GM19452 (cell line): ENCODE measurements around the gene SSB.
A peak's percentile ranks its signal among the peaks of the same experiment; 100 is the strongest.
"Not testable (repeated sequence)": the region's sequence is repeated elsewhere in the genome, so short reads cannot be mapped to it uniquely, and the experiment has no call there.

Experiments used
- ATAC-seq: cut with Tn5 transposase; IDR thresholded peaks from one replicate; pipeline ENCODE4 v1.9.1; 2021; ENCODE audit not compliant: unreplicated experiment

Gene SSB

DNA sequence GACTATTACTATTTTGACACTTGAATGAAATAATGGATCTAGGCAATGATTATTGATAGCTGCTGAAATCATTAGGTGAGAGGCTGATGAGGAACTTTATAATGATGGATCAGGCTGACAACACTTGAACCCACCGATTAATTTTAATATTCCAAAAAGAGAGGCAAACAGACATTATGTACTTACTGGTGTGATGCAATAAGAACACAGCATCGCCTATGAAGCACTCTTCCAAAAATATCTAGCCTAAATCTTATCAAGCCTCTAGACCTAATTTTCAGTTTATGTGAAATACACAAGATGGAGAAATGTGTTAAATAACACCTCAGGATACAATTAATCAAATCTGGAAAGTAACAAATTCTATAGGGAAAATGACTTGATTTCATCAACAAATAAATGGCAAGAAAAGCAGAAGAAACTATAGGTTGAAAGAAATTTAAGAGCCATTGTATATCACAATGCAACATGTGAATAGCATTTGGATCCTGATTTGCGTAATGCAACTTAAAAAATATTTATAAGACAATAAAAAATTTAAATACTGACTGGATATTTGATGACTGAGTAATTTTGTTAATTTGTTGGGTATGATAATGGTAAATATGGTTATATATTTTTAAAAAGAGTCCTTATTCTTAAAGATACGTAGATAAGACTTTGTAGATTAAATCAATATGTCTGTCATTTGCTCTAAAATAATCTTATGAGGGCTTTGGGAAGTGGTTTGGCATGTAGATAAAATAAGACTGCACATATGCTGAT, 17.2 kb upstream of the SSB start:
- no peak for ATAC-seq

DNA sequence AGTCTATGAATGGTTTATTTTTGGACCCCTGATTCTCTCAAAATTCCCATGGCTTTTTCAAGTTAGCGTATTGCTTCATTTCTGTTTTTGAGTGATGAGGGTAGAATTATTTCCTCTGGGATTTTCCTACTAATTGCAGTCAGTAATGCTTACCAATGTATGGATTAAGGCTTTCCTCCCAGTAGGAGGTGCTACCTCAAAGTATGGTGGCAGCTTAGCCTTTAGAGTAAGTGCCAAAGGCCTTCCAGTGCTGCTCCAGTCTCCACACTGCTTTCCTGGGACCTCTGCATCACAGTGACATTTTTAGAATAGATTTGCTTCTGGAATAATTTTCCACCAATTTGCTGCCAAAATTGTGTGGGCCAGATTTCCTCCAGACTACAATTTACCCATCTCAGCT, 16.2 kb upstream of the SSB start:
- no peak for ATAC-seq

DNA sequence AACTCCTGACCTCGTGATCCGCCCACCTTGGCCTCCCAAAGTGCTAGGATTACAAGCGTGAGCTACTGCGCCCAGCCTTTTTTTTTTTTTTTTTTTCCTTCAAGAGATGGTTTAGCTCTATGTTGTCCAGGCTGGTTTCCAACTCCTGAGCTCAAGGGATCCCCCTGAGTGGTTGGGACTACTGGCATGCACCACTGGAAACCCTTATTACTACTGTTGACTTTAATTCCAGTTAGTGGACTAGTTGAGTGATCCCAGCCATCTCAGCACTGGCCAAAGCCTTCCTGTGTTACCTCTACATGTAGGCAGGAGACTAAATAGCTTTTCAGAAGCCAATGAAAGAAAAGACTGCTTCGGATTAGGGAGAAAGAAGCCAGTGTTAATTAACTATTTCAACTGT, 8.1 kb upstream of the SSB start:
- ATAC-seq: no peak

DNA sequence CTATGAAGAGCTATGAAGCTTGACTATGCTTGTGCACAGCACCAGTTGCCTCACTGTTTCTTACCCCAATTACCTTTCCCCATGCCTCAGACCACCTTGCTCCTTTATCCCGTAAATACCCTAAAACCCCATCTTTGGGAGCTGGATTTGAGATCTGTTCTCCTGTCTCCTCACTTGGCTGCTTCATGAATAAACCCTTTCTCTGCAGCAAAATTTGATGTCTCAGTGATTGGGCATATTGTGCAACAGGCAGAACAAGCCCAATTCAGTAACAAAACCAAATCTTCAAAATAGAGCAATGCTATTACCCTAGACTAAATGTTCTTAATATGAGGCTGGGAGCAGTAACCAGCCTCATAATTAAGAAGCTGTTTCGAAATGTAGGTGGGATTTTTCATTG, 3.5 kb upstream of the SSB start:
- ATAC-seq: no peak

DNA sequence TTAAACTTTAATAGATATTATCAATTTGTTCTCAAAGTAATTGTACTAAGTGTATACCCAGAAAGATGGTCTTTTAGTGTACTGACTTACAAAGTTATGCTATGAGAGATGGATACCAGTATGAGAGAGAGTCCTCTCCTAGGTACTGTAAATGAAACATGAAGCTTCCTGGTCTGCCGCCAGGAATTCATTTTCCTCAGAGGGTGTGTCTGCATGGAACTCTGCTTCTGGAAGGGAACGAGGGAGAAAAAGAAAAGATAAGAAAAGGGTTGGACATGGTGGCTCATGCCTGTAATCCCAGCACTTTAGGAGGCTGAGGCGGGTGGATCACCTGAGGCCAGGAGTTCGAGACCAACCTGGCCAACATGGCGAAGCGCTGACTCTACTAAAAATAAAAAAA, 2.2 kb upstream of the SSB start:
- ATAC-seq: no peak

DNA sequence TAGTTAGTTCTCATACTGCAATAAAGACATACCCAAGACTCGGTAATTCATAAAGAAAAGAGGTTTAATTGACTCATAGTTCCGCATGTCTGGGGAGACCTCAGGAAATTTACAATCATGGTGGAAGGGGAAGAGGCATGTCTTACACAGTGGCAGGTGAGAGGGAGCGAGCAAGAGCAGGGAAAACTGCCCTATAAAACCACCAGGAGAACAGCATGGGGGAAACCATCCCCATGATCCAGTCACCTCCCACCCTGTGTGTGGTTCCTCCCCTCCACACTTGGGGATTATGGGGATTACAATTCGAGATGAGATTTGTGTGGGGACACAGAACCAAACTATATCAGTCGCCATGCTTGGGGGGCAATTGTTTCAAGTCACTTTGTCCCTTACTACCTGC, 1.1 kb upstream of the SSB start:
- ATAC-seq: no peak

DNA sequence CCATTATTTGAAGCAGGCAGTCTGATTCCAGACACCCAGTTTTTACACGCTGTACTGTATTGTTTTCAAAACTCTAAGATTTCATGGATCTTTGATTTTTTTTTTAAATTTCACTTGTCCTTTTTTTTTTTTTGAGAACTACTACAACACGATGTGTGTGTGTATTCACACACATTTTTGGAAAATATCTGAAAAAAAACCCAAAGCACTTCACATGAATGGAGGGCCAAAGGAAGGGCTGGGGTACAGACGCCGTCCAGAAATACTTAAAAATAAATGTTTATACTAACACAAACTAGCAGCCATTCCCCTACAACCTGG, 314 bp upstream of the SSB start:
- no peak for ATAC-seq

DNA sequence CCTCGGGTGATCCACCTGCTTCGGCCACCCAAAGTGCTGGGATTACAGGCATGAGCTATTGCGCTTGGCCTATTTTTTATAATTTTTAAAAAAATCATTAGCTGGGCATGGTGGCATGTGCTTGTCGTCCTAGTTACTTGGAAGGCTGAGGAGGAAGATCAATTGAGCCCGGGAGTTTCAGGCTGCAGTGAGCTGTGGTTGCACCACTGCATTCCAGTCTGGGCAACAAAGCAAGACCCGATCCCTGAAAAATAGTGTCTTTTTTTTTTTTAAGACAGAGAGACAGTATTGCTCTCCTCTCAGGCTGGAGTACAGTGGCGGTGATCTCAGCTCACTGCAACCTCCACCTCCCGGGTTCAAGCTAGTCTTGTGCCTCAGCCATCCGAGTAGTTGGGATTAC, 4.8 kb downstream of the SSB start:
- no peak for ATAC-seq

DNA sequence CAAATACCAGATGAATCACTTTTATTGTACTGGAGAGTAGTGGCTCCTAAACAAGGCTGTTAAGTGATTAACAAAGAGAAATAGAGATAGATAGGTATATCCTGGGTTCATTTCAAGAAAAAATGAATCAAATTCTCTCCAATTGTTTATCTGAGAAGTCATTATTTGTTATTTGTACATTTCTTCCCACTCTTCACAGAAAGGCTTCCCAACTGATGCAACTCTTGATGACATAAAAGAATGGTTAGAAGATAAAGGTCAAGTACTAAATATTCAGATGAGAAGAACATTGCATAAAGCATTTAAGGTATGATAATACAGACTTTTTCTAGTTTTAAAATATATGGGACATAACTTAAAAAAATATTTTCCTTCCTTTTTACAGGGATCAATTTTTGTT, 7.9 kb downstream of the SSB start:
- no peak for ATAC-seq

DNA sequence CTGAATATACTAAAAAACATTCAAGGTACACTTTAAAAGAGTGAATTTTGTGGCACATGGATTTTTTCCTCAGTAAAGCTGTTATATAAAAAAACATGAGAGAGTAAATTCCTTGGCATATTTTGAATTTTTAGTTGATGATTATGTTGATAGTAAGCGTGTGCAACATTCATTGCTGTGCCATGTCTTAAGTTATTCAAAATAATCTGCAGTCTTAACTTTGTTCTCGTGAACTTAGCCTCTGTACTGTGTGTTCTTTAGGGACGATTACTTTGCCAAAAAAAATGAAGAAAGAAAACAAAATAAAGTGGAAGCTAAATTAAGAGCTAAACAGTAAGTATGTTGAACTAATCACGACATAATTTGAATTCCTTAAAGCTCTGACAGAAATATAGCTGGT, 9.6 kb downstream of the SSB start:
- no peak for ATAC-seq

DNA sequence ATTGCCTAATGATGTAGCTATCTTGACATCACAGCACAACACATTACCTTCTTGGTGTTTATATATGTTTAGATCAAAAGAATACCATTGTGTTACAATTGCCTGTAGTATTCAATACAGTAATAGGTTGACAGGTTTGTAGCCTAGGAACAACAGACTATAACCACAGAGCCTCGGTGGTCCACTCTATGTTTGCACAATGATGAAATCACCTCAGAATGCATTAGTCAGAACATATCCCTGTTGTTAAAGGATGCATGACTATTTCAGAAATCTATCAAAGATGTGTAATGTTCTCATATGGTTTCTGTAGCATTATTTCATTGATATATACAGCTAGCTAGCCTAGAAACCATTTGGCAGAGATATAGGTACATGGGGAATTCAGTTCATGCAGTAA, 17.2 kb downstream of the SSB start:
- no peak for ATAC-seq

DNA sequence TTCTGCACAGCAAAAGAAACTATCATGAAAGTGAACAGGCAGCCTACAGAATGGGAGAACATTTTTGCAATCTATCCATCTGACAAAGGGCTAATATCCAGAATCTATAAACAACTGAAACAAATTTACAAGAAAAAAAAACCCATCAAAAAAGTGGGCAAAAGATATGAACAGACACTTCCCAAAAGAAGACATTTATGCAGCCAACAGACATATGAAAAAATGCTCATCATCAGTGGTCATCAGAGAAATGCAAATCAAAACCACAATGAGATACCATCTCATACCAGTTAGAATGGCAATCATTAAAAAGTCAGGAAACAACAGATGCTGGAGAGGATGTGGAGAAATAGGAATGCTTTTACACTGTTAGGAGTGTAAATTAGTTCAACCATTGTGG, 18.3 kb downstream of the SSB start:
- ATAC-seq: not testable (repeated sequence)

DNA sequence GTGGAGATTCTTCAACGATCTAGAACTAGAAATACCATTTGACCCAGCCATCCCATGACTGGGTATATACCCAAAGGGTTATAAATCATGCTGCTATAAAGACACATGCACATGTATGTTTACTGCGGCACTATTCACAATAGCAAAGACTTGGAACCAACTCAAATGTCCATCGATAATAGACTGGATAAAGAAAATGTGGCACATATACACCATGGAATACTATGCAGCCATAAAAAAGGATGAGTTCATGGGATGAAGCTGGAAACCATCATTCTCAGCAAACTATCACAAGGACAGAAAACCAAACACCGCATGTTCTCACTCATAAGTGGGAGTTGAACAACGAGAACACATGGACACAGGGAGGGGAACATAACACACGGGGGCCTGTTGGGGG, 18.7 kb downstream of the SSB start:
- not testable (repeated sequence) for ATAC-seq

DNA sequence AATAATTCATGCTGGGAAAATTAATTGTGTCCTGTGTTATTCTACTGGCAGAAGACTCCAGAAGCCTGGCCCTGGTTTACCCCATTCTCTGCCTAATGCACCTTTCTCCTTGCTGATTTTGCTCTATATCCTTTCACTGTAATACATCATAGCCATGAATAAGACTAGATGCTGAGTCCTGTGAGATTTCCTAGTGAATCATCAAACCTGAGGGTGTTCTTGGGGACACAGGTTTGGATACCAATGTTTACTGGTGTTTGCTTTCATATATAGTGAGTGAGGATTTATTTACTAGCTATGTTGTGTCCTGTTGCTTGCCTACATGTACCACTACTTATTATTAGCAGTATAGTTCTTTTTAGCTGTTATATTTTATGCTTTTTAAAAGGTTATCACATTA, 19.6 kb downstream of the SSB start:
- no peak for ATAC-seq

DNA sequence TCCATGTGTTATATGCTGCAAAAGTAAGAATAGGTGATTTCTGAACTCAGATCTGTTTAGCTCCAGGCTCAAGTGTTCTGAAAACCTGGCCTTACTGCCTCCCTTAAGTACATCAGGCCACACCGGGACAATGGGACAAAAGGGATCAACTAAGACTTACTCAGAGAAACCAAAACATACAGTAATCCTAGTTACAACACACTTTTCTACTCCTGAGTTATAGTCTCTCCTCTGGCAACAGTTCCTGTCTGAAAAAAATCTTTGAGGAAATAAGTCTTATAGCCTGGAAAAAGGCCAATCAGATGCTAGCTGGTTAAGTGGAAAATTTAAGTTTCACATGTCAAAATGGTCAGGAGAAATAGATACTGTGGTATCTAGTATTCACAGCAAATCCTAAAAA, 20.4 kb downstream of the SSB start:
- ATAC-seq: no peak

DNA sequence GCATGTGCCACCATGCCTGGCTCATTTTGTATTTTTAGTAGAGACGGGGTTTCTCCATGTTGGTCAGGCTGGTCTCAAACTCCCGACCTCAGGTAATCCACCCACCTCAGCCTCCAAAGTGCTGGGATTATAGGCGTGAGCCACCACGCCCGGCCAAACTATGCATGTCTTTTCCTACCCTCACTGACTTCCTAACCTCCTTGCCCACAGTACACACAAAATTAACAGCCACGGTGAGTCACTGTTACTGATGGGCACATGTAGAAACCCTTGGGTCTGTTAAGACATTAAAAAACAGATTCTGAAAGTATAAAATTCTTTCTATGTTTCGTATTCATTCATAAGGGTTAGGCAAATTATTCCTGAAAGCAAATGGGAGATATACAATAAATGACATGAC, 21.4 kb downstream of the SSB start:
- not testable (repeated sequence) for ATAC-seq

DNA sequence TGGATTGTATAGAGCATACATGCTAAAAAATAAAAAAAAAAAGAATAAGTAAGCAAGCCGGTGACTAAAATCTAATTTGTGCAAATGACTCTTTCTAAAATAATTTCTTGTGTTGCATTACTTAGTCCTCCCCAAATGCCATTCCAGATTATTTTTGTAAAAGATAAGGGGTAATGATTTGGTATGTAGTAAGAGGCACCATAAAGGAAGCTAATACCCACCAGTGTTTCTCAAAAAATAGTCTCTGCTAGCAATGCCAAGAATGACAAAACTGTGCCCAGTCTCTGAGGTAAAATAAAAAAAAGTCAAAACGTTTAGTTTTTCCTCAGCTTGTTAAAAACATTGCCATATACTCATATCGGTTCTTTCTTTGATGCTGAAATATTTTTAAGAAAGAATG, 23.4 kb downstream of the SSB start:
- no peak for ATAC-seq

DNA sequence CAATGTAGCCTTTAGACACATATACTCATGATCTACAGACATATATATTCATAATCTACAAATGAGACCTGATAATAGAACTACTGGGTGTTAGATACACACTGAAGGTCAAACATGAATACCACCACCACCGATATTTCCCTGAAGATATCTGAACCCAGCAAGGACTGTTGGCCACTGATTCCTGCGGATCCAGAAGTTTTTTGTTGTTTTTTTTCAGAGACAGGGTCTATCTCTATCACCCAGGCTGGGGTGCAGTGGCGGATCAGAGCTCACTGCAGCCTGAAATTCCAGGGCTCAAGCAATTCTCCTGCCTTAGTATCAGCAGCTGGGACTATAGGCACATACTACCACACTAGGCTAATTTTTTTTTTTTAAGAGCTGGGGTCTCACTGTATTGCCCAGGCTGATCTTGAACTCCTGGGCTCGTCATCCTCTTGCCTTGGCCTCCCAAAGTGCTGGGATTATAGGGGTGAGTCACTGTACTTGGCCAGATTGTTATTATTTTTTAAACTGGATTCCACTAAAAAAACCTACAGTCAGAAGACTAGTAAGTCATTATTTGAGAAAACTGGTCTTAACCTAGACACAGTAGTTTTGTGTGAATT, 24.2 kb downstream of the SSB start:
- ATAC-seq: no peak

DNA sequence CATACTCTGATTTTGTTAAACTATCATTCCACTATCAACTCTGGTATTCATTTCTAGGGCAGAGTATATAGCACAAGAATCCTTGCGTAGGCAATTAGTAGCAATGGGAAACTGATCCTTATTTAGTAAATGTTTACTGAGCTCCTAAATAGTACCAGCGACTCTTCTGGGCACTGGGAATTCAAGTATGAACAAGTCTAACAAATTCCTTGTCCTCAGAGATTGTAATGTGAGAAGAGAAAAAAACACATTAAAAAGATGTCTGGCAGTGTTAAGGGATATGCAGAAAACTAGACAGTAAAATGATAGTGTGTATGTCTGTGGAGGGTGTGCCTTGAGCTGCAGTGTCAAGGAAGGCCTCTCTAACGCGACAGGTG, 25.3 kb downstream of the SSB start:
- ATAC-seq: no peak

DNA sequence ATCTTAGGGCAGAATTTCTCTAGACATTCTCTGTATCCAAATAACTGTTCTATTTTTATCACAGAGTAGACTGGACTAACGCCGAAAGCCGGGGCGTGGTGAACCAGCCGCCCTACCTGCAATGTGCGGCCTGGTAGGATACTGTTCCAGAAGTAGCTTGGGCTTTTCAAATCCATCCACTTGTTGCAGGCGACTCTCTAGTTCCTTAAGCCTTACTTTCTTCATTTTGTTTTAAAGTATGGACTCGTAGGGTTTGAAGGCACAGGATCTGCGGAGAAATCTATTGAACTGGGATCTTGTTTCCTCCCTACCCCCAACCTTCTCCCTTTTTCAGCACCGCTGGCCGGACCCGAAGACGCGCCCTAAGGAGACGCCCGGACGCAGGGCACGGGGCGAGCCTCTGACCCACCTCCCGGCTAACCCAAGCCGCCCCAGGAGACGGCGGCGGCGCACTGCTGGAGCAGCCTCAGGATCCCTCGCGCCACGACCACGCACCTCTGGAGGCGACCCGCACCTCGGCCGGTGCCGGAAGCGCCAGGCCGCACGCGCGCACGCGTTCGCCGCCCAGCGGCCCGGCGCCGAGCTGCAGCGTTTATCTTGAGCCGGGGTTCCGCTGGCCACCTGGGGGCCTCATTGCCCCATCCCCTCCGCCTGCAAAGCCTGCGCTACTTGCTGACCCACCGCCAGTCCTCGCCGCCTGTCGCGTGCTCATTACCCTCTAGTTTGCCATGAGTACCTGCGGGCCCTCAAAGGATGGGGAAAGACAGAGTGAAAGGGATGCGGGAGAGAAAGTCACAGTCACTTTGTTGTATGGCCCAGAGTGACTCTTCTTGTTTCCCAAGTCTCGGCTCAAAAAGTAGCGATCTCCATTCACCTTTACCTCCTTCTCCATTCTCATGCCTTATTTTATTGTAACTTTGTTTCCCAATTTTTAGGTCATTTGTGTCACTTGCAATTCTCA, 26.0 kb downstream of the SSB start, which contains the start of gene METTL5:
METTL5 (minus strand) TSS at position 533 of the 961 bp plus-strand sequence; CDS start at position 225, 308 bp downstream.
- ATAC-seq: peak; percentile 63

DNA sequence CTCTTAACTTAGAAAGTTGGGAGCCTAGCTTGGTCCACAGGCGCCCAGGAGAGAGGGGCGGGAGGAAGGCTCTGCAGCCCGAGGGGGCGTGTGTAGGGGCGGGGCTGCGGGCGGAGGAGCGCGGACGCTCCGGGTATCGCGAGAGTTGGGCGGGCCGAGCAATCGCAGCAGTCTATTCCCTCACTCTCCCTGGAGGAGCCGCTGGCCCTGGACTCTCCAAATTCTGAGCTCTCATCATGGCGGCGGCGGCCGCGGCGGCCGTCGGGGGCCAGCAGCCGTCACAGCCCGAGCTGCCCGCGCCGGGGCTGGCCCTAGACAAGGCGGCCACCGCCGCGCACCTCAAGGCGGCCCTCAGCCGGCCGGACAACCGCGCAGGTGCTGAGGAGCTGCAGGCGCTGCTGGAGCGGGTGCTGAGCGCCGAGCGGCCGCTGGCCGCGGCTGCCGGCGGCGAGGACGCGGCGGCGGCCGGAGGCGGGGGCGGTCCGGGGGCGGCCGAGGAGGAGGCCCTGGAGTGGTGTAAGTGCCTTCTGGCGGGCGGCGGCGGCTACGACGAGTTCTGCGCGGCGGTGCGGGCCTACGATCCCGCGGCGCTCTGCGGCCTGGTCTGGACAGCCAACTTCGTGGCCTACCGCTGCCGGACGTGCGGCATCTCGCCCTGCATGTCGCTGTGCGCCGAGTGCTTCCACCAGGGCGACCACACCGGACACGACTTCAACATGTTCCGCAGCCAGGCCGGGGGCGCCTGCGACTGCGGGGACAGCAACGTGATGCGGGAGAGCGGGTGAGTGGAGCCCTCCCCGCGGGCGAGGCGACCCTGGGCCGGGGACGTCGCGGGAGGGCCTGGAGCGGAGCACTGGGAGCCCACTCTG, 28.8 kb downstream of the SSB start, which contains the start of gene UBR3:
UBR3 (plus strand) TSS at position 183 of the 869 bp plus-strand sequence; CDS start at position 237, 54 bp downstream.
- peak; percentile 77 for ATAC-seq
